B cell (primary cell): Measurements from ENCODE around the gene LIPI. TPM values are rescaled to one million over a fixed set of nuclear protein-coding genes. Genes with fewer than 3 reads are reported as not detected.
"Not testable (repeated sequence)": the region's sequence is repeated elsewhere in the genome, so short reads cannot be mapped to it uniquely, and the experiment has no call there.

Experiments
- ATAC-seq: fragments of 200-7000 bp; cut with Tn5 transposase; one replicate; pipeline ENCODE4 v1.10.0; 2021; ENCODE audit warnings: low read depth, mild to moderate bottlenecking, moderate number of reproducible peaks, moderate library complexity
- CTCF ChIA-PET: fragments of 350-600 bp; sonication (Branson Sonifier 250); formaldehyde crosslinking; loops from one replicate; lab custom pipeline; 2021; ENCODE audit warnings: antibody characterized with exemption, inconsistent platforms; lab: Charles Lee
- POLR2A ChIA-PET: fragments of 350-600 bp; sonication (Branson Sonifier 250); formaldehyde crosslinking; loops from one replicate; lab custom pipeline; 2021; ENCODE audit warnings: antibody characterized with exemption; lab: Charles Lee
- DNase-seq: peaks from one replicate; pipeline ENCODE4 v3.0.0; 2013
- H2AFZ ChIP-seq: 2 replicates; pipeline ENCODE4 v1.6.1; 2012; ENCODE audit warnings: mild to moderate bottlenecking, low read depth, low read length; ENCODE audit not compliant: insufficient read depth, poor library complexity, severe bottlenecking
- H3K27ac ChIP-seq, 2 donors: 1 replicate in 1 of 2; 2 replicates in 1 of 2; pipeline ENCODE4 v1.5.1; 2012 to 2013; ENCODE audit warnings: low read length in 2 of 2, mild to moderate bottlenecking in 2 of 2, moderate library complexity in 1 of 2
- H3K27me3 ChIP-seq, 4 experiments: fragments of 200-600 bp in 1 of 4; sonication (generic) in 1 of 4; replicated peaks in 1 of 4; 1 replicate in 2 of 4; 2 replicates in 2 of 4; pipeline versions ENCODE4 v1.6.1 to v1.7.0; 2013 to 2016; ENCODE audit warnings: low read length in 3 of 4, mild to moderate bottlenecking in 2 of 4, mixed read lengths in 1 of 4, moderate library complexity in 1 of 4; ENCODE audit not compliant: insufficient read depth in 4 of 4, control insufficient read depth in 3 of 4; ENCODE audit errors: control extremely low read depth in 1 of 4
- H3K36me3 ChIP-seq, 2 experiments: replicated peaks in 1 of 2; 1 replicate in 1 of 2; 2 replicates in 1 of 2; pipeline versions ENCODE4 v1.6.1 to v1.7.1; 2013; ENCODE audit warnings: low read length in 1 of 2; ENCODE audit not compliant: insufficient read depth in 2 of 2, control insufficient read depth in 1 of 2; ENCODE audit errors: control extremely low read depth in 1 of 2, extremely low read depth in 1 of 2
- H3K4me1 ChIP-seq, 2 donors: fragments of 200-600 bp in 1 of 2; sonication (generic) in 1 of 2; 1 replicate in 1 of 2; 2 replicates in 1 of 2; pipeline versions ENCODE4 v1.5.1 to v1.6.1; 2013 to 2017; ENCODE audit warnings: low read length in 2 of 2; ENCODE audit not compliant: control insufficient read depth in 2 of 2, insufficient read depth in 2 of 2
- H3K4me2 ChIP-seq: replicated peaks from 2 replicates; pipeline ENCODE3; 2012; ENCODE audit warnings: mild to moderate bottlenecking, low read depth, low read length; ENCODE audit not compliant: poor library complexity, severe bottlenecking
- H3K4me3 ChIP-seq, 5 experiments: fragments of 200-600 bp in 1 of 5; sonication (generic) in 1 of 5; 1 replicate in 3 of 5; 2 replicates in 2 of 5; pipeline versions ENCODE4 v1.5.1 to v1.7.0; 2011 to 2016; ENCODE audit warnings: low read length in 4 of 5, mild to moderate bottlenecking in 4 of 5, low read depth in 2 of 5, control low read depth in 1 of 5, moderate library complexity in 1 of 5; ENCODE audit not compliant: insufficient read depth in 1 of 5; ENCODE audit errors: control extremely low read depth in 1 of 5, extremely low read depth in 1 of 5
- H3K79me2 ChIP-seq: fragments of 200-600 bp; sonication (generic); one replicate; pipeline ENCODE4 v1.6.0; 2016; ENCODE audit warnings: low read length; ENCODE audit not compliant: control insufficient read depth, insufficient read depth
- H3K9ac ChIP-seq: fragments of 200-600 bp; sonication (generic); 2 replicates; pipeline ENCODE4 v1.6.1; 2017; ENCODE audit warnings: mild to moderate bottlenecking, low read length, moderate library complexity
- H3K9me3 ChIP-seq, 3 donors: one replicate each; pipeline versions ENCODE4 v1.6.1 to v1.7.1; 2013; ENCODE audit warnings: low read length in 2 of 3; ENCODE audit not compliant: control insufficient read depth in 2 of 3, insufficient read depth in 1 of 3; ENCODE audit errors: control extremely low read depth in 1 of 3
- H4K20me1 ChIP-seq: 2 replicates; pipeline ENCODE4 v1.6.0; 2012; ENCODE audit warnings: mild to moderate bottlenecking, low read length; ENCODE audit not compliant: insufficient read depth, control insufficient read depth, poor library complexity, severe bottlenecking
- H3K27ac Mint-ChIP-seq: one replicate; pipeline ENCODE4 v1.8.0; 2021; ENCODE audit warnings: mixed read lengths
- H3K27me3 Mint-ChIP-seq: one replicate; pipeline ENCODE4 v1.8.0; 2021; ENCODE audit warnings: mixed read lengths
- H3K4me1 Mint-ChIP-seq: one replicate; pipeline ENCODE4 v1.8.0; 2021; ENCODE audit warnings: mixed read lengths
- H3K4me3 Mint-ChIP-seq: one replicate; pipeline ENCODE4 v1.8.0; 2021; ENCODE audit warnings: mixed read lengths
- H3K9me3 Mint-ChIP-seq: one replicate; pipeline ENCODE4 v1.8.0; 2022; ENCODE audit warnings: mixed read lengths; ENCODE audit not compliant: insufficient read depth
- CTCF ChIP-seq: fragments of 200-600 bp; IDR thresholded peaks from one replicate; pipeline ENCODE4 v1.8.0; 2022; ENCODE audit warnings: antibody characterized with exemption, mild to moderate bottlenecking
- EZH2 ChIP-seq: IDR thresholded peaks from 2 replicates; pipeline ENCODE4 v1.6.1; 2012; ENCODE audit warnings: borderline replicate concordance, low read depth, mild to moderate bottlenecking, moderate library complexity, low read length; ENCODE audit not compliant: insufficient read depth, poor library complexity, severe bottlenecking
- WGBS: methylation state at CpG from one replicate; pipeline ENCODE4 v1.1.5; 2013; ENCODE audit warnings: missing lambda C conversion rate; ENCODE audit not compliant: insufficient coverage; 5-methylcytosine and 5-hydroxymethylcytosine counted together
- intact Hi-C: fragments of 100-400 bp; cut with micrococcal nuclease; formaldehyde crosslinking; loops from one replicate; pipeline ENCODE4 v1.10.0; 2022
- polyA plus RNA-seq: library from polyadenylated mRNA; depleted of rRNA; stranded (reverse); fragments of >200 nt; gene quantifications from 2 replicates; pipeline ENCODE4 v1.2.3, GENCODE V29; 2012
- total RNA-seq, 2 donors: library from RNA; stranded (reverse); fragments of 120-200 nt in 1 of 2; gene quantifications; 1 replicate in 1 of 2; 2 replicates in 1 of 2; pipeline versions ENCODE4 v1.2.3 to v1.2.4, GENCODE V29; 2013 to 2022

The LIPI gene
- total and polyA plus RNA-seq, 2 donors (not counting 1 experiment from before 2014, with no cell fraction given) = not detected

GRCh38 chr21:14064296-14064645, 146.5 kb downstream of the LIPI start:
- Histone ChIP-seq H3K9me3 (peaks cover 0 to 21% (median 0%) of the 10 kb centered on the region in 3 donors), H3K4me1 (no peaks in the 10 kb centered on the region), H2AFZ (no peak overlapping the region), H3K9ac (no peak overlapping the region), H3K27me3 (no peaks in the 10 kb centered on the region), H3K4me3 (no peak overlapping the region), H3K4me2 (no peak overlapping the region), H3K79me2 (no peaks in the 10 kb centered on the region), H3K27ac (no peak overlapping the region), H3K36me3 (no peaks in the 10 kb centered on the region), H4K20me1 (no peaks in the 10 kb centered on the region)
- Mint-ChIP-seq H3K9me3 (no peaks in the 10 kb centered on the region), H3K27ac (no peak overlapping the region), H3K4me3 (no peak overlapping the region), H3K27me3 (no peaks in the 10 kb centered on the region), H3K4me1 (no peaks in the 10 kb centered on the region)
- DNase-seq (no peak), ATAC-seq (no peak)
- TF ChIP-seq CTCF (no peak), EZH2 (no peak)
- intact Hi-C loops = no loop called here
- POLR2A ChIA-PET = no interaction called here
- CTCF ChIA-PET = no interaction called here
- WGBS = 98% methylated on average over 28 of the region's 29 CpGs

GRCh38 chr21:14063620-14064295, 147.0 kb downstream of the LIPI start:
- peaks cover 0 to 21% (median 0%) of the 10 kb centered on the region in 3 donors for H3K9me3 ChIP-seq
- H3K27me3 Mint-ChIP-seq, DNase-seq, H2AFZ ChIP-seq, H3K4me1 Mint-ChIP-seq, H3K4me2 ChIP-seq, H3K27me3 ChIP-seq, H3K4me3 Mint-ChIP-seq, H3K27ac ChIP-seq, POLR2A ChIA-PET, CTCF ChIA-PET, H3K36me3 ChIP-seq, H4K20me1 ChIP-seq, H3K4me3 ChIP-seq, ATAC-seq, H3K9ac ChIP-seq, H3K4me1 ChIP-seq, intact Hi-C loops, H3K79me2 ChIP-seq, H3K27ac Mint-ChIP-seq, H3K9me3 Mint-ChIP-seq: not testable (repeated sequence)
- WGBS = 97% methylated on average over 57 of the region's 57 CpGs

- H3K9me3 Mint-ChIP-seq, H3K27me3 Mint-ChIP-seq, H2AFZ ChIP-seq, H4K20me1 ChIP-seq, H3K27ac Mint-ChIP-seq, H3K36me3 ChIP-seq, H3K27me3 ChIP-seq, H3K4me1 ChIP-seq, ATAC-seq, H3K4me3 ChIP-seq, DNase-seq, H3K4me2 ChIP-seq, H3K9ac ChIP-seq, H3K27ac ChIP-seq, POLR2A ChIA-PET, intact Hi-C loops, H3K79me2 ChIP-seq, H3K4me1 Mint-ChIP-seq, H3K4me3 Mint-ChIP-seq, CTCF ChIA-PET: not testable (repeated sequence)
- WGBS = 98% methylated on average over 5 of the region's 19 CpGs
- peaks cover 0 to 21% (median 0%) of the 10 kb centered on the region in 3 donors for H3K9me3 ChIP-seq
Observed at GRCh38 chr21:14062684-14063083, 148.1 kb downstream of the LIPI start.
